Midbrain (tissue), 1 donor: ENCODE results near the gene GRIA4.
"Not testable (repeated sequence)": the region's sequence is repeated elsewhere in the genome, so short reads cannot be mapped to it uniquely, and the experiment has no call there.

Experiments used
- DNase-seq: peaks from one replicate; lab custom pipeline; 2025; lab: John Stamatoyannopoulos, UW

The GRIA4 gene

DNA sequence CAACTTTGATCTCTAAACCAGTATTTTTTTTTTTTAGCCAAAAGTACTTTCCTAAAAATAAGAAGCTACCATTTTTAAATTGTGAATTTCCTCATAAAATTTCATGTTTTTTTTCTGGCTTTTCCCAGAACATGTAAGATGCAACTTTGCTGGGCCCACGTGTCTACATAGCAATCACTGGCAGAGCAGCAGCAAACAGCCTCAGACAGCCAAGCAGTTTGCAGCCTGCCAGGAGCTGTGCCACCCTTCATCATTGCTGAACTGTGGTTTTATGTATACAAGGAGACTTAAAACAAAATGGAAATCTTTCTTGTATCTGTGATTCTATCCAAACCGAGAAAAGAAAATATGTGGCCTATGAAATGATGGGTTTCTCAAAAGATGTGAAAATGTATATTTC lies 110.2 kb downstream of the GRIA4 start:
- no peak for DNase-seq

- no peak for DNase-seq
These were observed 113.4 kb downstream of the GRIA4 start for GRCh38 chr11:105723269-105723668.

DNA sequence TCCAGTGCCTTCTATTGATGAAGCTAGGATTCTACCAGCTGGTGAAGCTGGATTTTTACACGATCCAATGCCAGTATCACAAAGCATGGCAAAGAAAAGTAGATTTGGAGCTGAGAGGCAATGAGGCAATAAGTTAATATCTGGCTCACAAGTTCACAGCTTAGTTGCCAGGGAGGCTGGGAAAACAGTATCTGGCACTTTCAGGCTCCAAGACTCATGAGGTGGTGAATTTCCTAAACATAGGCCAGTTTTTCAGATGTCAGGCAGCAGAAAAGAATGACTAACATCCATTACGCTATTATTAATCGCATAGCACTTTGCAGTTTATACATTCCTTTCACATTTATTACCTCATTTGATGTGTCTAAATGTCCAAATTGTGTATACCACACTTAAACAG lies 122.7 kb downstream of the GRIA4 start:
- DNase-seq = no peak

DNA sequence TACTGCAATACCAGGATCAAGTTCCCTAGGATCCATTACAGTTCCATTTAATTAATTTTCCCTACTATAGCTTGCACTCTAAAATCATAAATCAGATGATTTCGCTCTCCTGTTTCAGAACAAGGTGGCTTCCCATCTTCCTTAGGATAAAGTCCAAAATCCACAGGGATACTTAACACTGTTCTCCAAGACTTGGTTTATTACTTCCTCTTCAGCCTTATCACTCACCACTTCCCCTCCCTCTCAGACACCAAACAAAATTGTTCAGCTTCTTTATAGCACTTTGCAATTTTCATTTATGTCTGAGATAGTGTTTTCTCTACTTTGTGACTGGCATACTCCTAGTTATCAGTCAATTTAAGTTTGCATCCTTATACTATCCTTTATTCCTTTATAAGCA lies 124.6 kb downstream of the GRIA4 start:
- DNase-seq = no peak

DNA sequence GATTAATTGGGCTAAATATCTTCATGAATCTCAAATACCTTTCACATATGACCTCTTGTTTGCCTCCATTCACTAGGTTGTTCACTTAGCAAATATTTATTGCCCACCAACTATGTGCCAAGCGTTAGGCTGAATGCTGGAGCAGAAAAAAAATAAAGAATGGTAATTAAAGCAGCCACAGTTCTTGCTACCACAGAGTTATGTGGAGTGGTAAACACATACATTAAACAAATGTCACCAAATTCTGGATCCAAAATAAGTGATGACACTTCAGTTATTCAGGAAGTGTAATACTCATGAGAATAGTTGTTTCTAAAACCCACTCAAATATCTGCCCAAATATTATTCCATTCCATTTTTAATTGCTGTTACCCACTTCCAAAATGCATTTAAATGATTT lies 128.4 kb downstream of the GRIA4 start:
- no peak for DNase-seq

DNA sequence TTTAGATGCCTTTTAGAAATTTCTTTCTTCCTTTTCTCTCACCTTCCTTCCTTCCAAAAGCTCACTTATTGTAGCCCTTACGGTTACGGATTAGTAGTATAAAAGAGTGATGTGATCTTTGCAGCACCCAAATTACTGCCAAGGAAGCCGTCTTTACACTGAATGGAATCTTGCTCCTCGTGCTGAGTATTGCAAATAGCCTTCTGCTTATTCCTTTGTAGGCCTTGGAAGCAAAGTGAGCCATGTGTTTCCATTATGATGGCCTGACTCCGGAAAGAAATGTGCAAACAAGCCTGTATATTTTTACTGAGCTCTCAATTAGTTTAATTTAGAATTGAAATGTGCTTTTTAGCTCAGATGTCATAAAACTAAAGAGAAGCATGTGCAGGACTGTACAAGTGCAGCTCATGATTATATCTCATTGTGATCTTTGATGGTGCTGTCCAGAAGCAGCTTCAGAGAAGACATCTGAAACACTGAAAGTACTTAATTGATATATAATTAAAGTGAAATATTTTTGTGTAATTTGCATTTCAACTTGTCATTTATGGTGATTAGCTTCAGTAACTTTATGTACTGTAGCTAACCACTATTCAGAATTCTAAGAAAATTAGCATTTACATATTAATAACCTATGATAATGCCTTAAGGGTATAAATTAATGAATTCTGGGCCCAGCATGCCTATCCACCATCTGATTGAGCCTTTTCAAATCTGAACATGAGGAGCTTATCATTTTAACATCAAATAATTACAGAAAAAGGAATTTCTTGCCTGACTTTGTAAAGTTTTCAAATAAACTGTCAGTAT lies 129.3 kb downstream of the GRIA4 start:
- peak; percentile 20 for DNase-seq

- DNase-seq = no peak
These were observed 130.5 kb downstream of the GRIA4 start for GRCh38 chr11:105740164-105740903.

DNA sequence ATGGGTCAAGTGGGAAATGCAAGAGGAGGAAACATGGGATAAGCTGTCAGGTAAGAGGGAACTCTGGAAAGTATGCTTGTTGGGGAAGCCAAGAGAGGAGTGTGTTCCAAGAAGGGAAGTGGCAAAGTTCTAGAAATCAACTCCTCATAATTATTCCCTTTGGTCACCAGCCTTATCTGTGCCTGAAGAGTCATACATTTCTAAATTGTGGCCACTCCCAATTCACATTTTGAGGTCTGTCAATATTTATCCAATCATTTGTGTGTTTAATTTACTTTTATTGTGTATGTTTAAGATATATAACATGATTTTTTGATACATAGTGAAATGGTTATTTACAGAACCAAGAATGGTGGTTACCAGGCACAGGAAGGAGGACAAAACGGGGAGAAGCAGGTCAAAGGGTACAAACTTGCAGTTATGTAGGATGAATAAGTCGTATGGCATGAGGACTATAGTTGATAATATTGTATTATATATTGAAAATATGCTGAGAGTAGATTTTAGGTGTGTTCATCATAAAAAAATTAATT lies 131.7 kb downstream of the GRIA4 start:
- DNase-seq = no peak

- DNase-seq = no peak
These were observed 144.4 kb downstream of the GRIA4 start for GRCh38 chr11:105754260-105754659.

GRCh38 chr11:105754716-105755115 lies 144.8 kb downstream of the GRIA4 start:
- DNase-seq = no peak

DNA sequence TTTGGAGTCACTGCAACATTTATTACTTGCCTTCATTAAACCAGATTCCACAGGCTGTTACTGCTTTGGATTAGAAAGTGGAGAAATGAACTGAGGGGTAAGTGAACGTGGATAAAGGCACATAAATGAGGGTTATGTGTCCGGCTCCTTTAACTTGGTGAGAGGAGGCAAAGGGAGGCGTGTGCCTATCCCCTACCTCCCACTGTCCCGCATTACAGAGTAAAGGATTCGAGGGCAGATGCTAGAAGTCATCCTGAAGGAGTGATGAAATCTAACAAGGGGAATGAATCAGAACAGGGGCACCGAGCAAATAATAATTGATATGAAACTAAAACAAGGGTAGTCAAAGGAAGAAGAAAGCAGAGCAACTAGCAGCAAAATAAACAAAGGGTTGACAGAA lies 147.2 kb downstream of the GRIA4 start:
- DNase-seq = no peak

- DNase-seq = peak; percentile 14
These were observed 153.7 kb downstream of the GRIA4 start for GRCh38 chr11:105763594-105763993.

DNA sequence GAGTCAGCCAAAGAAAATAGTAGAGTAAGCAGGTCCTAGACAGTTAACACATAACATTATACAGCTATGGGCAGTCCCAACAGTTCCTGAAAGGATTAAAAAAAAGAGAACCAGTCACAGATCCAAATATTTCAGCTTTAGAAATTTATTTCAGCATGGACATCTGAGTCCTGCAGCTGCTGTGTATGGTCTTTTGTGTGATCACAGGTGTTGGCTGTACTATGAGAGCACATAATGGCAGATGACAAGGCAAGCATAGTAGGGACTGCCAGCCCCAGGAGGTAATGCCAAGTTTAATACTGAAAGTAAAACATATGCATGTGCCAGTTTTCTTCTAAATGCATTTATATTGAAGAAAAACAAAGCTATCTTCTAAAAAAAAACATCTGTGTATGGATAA lies 158.1 kb downstream of the GRIA4 start:
- no peak for DNase-seq

DNA sequence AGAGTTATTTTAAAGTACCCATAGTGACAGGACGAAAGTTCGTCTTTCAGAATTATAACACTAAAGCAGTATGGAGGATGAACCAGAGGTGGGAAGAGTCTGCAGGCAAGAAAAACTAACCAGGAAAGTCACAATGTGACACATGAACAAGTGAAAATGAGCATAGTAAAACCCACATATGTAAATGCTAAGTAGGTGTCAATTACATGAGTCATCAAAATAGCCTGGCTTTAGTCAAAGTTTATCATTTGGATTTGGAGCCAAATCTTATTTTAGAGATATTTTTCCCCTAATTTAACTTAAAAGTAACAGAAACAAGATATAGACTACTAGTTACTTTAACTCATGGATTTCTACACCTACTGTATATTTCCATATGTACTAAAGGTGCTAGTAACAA lies 159.8 kb downstream of the GRIA4 start:
- no peak for DNase-seq

GRCh38 chr11:105773452-105773851 lies 163.6 kb downstream of the GRIA4 start:
- DNase-seq = not testable (repeated sequence)

DNA sequence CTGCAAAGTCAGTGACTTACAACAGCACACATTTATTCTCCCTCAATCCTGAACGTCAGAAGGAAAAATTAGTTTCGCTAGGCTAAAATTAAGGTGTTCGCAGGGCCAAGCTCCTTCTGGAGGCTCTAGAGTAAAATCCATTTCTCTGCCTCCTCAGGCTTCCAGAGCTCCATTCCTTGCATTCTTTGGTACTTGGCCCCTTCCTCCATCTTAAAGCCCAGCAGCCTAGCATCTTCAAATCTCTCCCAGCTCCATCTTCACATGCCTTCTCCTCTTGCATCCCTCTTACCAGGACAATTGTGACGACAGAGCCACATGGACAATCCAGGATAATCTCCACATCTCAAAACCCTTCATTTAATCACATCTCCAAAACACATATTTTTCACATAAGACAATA lies 165.0 kb downstream of the GRIA4 start:
- DNase-seq = no peak

GRCh38 chr11:105780781-105781525 lies 171.1 kb downstream of the GRIA4 start:
- DNase-seq = peak; percentile 43

- no peak for DNase-seq
These were observed 171.9 kb downstream of the GRIA4 start for GRCh38 chr11:105781807-105782206.

DNA sequence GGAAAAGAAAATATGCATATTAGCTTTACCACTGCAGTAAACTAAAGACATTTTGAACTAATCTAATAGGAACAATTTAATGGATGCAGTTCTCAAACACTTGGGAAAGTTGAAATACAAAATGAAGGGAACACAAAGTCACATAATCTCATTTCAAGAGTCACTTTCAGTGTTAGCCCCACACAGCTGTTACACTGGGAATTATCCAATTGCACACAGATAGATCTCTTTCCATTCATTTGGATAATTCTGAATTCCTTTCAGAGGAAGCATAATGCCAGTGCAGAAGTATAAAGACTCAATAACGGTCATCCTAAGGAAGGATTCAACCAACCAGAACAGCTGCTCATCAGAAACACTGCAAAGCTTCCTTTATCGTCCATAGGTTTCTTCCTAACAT lies 173.3 kb downstream of the GRIA4 start:
- peak; percentile 43 for DNase-seq

DNA sequence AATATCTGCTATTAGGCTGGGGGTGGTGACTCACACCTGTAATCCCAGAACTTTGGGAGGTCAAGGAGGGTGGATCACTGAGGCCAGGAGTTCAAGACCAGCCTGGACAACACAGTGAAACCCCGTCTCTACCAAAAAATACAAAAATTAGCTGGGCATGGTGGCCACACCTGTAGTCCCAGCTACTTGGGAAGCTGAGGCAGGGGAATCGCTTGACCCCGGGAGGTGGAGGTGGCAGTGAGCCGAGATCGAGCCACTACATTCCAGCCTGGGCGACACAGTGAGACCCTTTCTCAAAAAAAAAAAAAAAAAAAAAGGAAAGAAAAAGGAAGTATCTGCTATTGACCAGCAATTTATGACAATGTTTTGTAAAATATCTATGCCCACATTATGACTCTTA lies 176.0 kb downstream of the GRIA4 start:
- not testable (repeated sequence) for DNase-seq

GRCh38 chr11:105786741-105787140 lies 176.9 kb downstream of the GRIA4 start:
- DNase-seq = peak; percentile 18
